Mononuclear cell (primary cell): ENCODE data around the gene ZFR. TPM values are rescaled to one million over a fixed set of nuclear protein-coding genes. Genes with fewer than 3 reads are reported as not detected.
"Not testable (repeated sequence)": the region's sequence is repeated elsewhere in the genome, so short reads cannot be mapped to it uniquely, and the experiment has no call there.

Experiments
- H3K27me3 ChIP-seq: 2 replicates; pipeline ENCODE4 v1.6.0; 2011; ENCODE audit warnings: low read length, control low read depth; ENCODE audit not compliant: insufficient read depth
- H3K4me1 ChIP-seq: 2 replicates; pipeline ENCODE4 v1.5.1; 2011; ENCODE audit warnings: mild to moderate bottlenecking, low read length, control low read depth; ENCODE audit not compliant: insufficient read depth
- H3K4me3 ChIP-seq: 2 replicates; pipeline ENCODE4 v1.5.1; 2011; ENCODE audit warnings: mild to moderate bottlenecking, low read length, moderate library complexity
- H3K9me3 ChIP-seq: 2 replicates; pipeline ENCODE4 v1.5.1; 2011; ENCODE audit warnings: low read depth, mild to moderate bottlenecking, control low read depth, low read length
- total RNA-seq: library from RNA; depleted of rRNA; stranded (reverse); fragments of >200 nt; gene quantifications from one replicate; pipeline ENCODE4 v1.2.3, GENCODE V29; 2012

The ZFR gene
- total RNA-seq, 1 donor = 91.8 TPM

DNA sequence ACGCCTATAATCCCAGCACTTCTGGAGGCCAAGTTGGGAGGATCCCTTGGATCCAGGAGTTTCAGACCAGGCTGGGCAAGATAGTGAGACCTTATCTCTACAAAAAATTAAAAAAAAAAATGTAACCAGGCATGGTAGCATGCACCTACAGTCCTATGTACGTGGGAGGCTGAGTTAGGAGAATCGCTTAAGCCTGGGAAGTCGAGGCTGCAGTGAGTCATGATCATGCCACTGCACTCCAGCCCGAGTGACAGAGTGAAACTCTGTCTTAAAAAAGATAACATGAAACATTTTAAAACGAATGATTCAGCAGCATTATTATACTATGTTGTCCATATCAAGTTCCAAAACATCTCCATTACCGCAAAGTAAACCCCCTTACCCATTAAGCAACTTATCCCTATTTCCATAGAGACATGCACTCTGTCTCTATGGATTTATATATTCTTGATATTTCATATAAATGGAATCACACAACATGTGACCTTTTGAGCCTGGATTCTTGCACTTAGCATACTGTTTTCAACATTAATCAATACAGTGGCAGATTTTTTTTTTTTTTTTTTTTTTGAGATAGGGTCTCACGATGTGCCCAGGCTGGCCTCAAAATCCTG lies 74.9 kb downstream of the ZFR start:
- Histone ChIP-seq H3K27me3 (no peaks in the 10 kb centered on the region), H3K4me3 (no peak overlapping the region), H3K9me3 (no peaks in the 10 kb centered on the region), H3K4me1 (no peaks in the 10 kb centered on the region)

DNA sequence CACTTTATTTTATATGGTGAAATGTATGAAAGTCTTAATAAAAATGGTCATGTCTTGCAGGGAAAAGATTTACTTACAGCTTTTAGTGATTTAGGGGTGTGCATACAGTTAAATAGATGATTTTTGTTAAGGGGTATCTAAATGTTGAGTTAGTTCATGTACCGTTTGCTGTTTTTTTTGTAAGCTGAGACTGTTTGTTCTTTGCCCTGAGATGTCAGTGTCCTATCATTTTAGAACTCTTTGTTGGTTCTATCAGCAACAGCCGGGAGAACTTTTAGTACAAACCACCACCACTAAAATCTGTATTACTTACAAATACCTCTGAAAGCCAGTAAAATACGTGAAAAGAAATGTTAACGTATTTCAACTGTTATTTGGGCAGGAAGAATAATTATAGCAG lies 75.5 kb downstream of the ZFR start:
- Histone ChIP-seq H3K4me1 (no peaks in the 10 kb centered on the region), H3K4me3 (no peak overlapping the region), H3K27me3 (no peaks in the 10 kb centered on the region), H3K9me3 (no peaks in the 10 kb centered on the region)

GRCh38 chr5:32367271-32367670 lies 77.3 kb downstream of the ZFR start:
- not testable (repeated sequence) for H3K9me3 ChIP-seq, H3K4me3 ChIP-seq, H3K27me3 ChIP-seq, H3K4me1 ChIP-seq

DNA sequence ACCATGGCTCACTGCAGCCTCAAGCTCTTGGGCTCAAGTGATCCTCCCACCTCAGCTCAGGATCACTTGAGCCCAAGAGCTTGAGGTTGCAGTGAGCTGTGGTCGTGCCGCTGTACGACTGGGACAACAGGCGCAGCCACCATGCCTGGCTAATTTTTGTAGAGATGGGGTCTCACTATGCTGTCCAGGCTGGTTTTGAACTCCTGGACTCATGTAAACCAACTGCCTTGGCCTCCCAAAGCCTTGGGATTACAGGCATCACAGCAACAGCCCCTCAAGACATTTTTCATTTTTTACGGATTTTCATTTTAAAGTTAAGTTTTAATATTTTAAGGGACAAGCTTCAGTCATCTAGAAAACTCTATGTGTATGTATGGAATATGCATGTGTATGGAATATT lies 78.9 kb downstream of the ZFR start:
- no peaks in the 10 kb centered on the region for H3K9me3 ChIP-seq
- H3K27me3 ChIP-seq = no peaks in the 10 kb centered on the region
- no peak overlapping the region for H3K4me3 ChIP-seq
- H3K4me1 ChIP-seq = no peaks in the 10 kb centered on the region

- Histone ChIP-seq H3K4me1 (no peaks in the 10 kb centered on the region), H3K9me3 (no peaks in the 10 kb centered on the region), H3K4me3 (no peak overlapping the region), H3K27me3 (no peaks in the 10 kb centered on the region)
Measured at GRCh38 chr5:32363030-32363429, 81.5 kb downstream of the ZFR start.

GRCh38 chr5:32362527-32362926 lies 82.0 kb downstream of the ZFR start:
- Histone ChIP-seq H3K27me3 (no peaks in the 10 kb centered on the region), H3K9me3 (no peaks in the 10 kb centered on the region), H3K4me3 (no peak overlapping the region), H3K4me1 (no peaks in the 10 kb centered on the region)

GRCh38 chr5:32360906-32361305 lies 83.6 kb downstream of the ZFR start:
- no peaks in the 10 kb centered on the region for H3K27me3 ChIP-seq
- no peaks in the 10 kb centered on the region for H3K4me1 ChIP-seq
- H3K4me3 ChIP-seq = no peak overlapping the region
- no peaks in the 10 kb centered on the region for H3K9me3 ChIP-seq

- H3K9me3 ChIP-seq = no peaks in the 10 kb centered on the region
- no peak overlapping the region for H3K4me3 ChIP-seq
Measured at GRCh38 chr5:32358611-32359010, 85.9 kb downstream of the ZFR start.

DNA sequence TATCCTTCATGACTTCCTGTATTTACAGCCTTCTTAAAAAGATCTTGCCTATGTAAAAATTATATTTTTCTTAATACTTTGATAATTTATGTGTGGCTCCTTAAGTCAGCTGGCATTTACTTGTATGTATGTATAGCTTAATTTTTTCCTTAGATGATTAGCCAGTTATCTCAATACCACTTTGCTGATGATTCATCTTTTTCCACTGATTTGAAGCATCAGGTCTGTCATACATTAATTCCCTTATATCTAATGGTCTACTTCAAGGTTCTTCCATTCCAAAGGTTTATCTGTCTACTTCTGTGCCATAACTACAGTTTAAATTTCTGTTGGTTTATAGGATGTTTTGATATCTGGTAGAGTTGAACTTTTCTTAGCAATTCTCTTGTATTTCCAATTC lies 86.9 kb downstream of the ZFR start:
- Histone ChIP-seq H3K4me1 (no peaks in the 10 kb centered on the region), H3K9me3 (no peaks in the 10 kb centered on the region), H3K27me3 (no peaks in the 10 kb centered on the region), H3K4me3 (no peak overlapping the region)

More at GRCh38 chr5:32358611-32359010, 85.9 kb downstream of the ZFR start:
- Histone ChIP-seq H3K27me3 (no peaks in the 10 kb centered on the region), H3K4me1 (no peaks in the 10 kb centered on the region)

DNA sequence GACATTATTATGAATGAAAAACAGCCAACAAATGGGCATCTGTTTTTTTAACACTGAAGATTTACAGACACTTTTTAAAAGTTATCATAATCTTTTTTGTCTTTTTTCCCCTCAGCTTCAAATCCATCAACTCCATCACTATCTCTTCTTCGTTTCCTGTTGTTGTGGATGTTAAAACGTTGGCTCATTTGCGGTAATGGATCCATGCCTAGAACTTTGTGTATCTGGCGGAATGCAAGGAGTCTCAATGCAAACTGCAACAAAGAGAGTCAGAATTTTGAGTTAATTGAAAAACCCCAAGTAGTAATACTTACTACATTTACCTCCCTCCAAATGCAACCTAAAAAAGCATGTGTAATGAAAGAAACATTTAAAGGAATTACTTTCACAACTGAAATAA lies 88.9 kb downstream of the ZFR start:
- Histone ChIP-seq H3K27me3 (no peaks in the 10 kb centered on the region), H3K9me3 (no peaks in the 10 kb centered on the region), H3K4me3 (no peak overlapping the region), H3K4me1 (no peaks in the 10 kb centered on the region)

- no peak overlapping the region for H3K4me3 ChIP-seq
- no peaks in the 10 kb centered on the region for H3K4me1 ChIP-seq
- H3K9me3 ChIP-seq = no peaks in the 10 kb centered on the region
- no peaks in the 10 kb centered on the region for H3K27me3 ChIP-seq
Measured at GRCh38 chr5:32353420-32353819, 91.1 kb downstream of the ZFR start.

GRCh38 chr5:32352685-32353084 lies 91.9 kb downstream of the ZFR start:
- H3K4me1 ChIP-seq = no peaks in the 10 kb centered on the region
- H3K27me3 ChIP-seq = no peaks in the 10 kb centered on the region
- H3K9me3 ChIP-seq = no peaks in the 10 kb centered on the region
- no peak overlapping the region for H3K4me3 ChIP-seq

GRCh38 chr5:32346869-32347268 lies 97.7 kb downstream of the ZFR start:
- peaks cover 6% of the 10 kb centered on the region for H3K9me3 ChIP-seq
- H3K4me3 ChIP-seq = no peak overlapping the region
- no peaks in the 10 kb centered on the region for H3K4me1 ChIP-seq
- no peaks in the 10 kb centered on the region for H3K27me3 ChIP-seq

DNA sequence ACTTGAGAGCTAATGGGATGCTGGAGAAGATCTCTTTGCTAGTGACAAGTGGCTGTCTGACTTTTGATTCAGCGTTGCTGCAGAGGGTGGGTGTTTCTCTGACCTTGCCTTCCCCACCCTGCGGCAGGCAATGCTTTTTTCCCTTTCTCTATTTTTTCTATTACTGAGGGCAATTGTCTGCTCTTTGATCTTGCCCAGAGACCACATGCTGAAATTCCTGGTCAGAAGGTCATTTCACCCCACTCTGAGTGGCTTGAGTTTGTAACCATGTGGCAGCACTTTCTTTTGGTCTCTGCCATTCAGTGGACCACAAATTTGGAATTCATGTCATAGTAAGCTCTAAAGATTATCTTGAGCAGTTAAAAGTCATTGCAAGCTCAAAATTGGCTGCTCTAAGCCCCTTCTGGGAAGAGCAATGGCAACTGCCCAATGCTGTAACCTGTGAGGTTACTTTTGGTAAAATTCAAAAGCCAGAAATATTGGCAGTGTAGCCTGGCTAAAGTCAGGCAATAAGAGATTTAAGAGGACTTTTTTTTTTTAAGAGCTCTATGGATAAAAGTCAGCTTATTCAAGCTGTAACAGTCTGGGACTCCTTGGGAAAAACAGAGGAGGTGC lies 101.4 kb downstream of the ZFR start:
- no peak overlapping the region for H3K4me3 ChIP-seq
- no peaks in the 10 kb centered on the region for H3K27me3 ChIP-seq
- peaks cover 32% of the 10 kb centered on the region for H3K9me3 ChIP-seq
- H3K4me1 ChIP-seq = no peaks in the 10 kb centered on the region

GRCh38 chr5:32342656-32343055 lies 101.9 kb downstream of the ZFR start:
- H3K9me3 ChIP-seq = peaks cover 35% of the 10 kb centered on the region
- no peaks in the 10 kb centered on the region for H3K27me3 ChIP-seq
- H3K4me1 ChIP-seq = no peaks in the 10 kb centered on the region
- no peak overlapping the region for H3K4me3 ChIP-seq

DNA sequence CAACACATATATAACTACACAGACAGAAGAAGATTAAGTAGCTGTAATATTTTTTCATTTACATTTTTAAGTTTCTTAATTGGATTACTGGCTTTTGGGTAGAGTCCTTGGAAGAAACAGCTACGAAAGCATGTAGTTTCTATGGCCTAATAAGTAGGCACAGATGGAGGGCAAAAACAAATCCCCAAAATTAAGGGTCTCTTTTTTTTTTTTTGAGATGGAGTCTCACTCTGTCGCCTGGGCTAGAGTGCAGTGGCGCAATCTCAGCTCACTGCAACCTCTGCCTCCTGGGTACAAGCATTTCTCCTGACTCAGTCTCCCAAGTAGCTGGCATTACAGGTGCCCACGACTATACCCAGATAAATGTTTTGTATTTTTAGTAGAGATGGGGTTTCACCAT lies 104.7 kb downstream of the ZFR start:
- no peak overlapping the region for H3K4me3 ChIP-seq
- no peaks in the 10 kb centered on the region for H3K27me3 ChIP-seq
- H3K9me3 ChIP-seq = peaks cover 29% of the 10 kb centered on the region
- H3K4me1 ChIP-seq = no peaks in the 10 kb centered on the region
